ENCODE results near the gene TIMM44.
A peak's percentile ranks its signal among the peaks of the same experiment; 100 is the strongest.
"Not testable (repeated sequence)": the region's sequence is repeated elsewhere in the genome, so short reads cannot be mapped to it uniquely, and the experiment has no call there.

The TIMM44 gene

GRCh38 chr19:7941895-7942596 lies 1.4 kb downstream of the TIMM44 start:
- no peak for DNase-seq

DNA sequence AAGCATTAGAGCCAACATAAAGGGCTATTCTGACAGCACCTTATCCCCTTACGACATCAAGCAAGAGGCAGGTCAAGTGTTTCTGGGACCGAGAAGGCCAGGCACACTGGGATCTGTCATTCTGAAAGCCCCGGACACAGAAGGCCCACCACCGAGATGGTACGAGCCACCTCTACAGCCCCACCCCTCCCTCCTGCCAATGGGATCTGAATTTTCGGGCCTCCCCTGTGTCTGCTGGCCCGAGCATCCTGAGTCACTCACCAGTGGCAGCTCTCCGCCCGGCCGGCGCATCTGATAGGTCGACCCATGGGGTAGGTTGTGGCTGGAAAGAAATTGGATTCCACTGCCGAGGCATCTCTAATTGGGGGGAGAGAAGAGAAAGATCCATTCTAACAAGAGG lies 2.6 kb downstream of the TIMM44 start:
- no peak for DNase-seq

DNA sequence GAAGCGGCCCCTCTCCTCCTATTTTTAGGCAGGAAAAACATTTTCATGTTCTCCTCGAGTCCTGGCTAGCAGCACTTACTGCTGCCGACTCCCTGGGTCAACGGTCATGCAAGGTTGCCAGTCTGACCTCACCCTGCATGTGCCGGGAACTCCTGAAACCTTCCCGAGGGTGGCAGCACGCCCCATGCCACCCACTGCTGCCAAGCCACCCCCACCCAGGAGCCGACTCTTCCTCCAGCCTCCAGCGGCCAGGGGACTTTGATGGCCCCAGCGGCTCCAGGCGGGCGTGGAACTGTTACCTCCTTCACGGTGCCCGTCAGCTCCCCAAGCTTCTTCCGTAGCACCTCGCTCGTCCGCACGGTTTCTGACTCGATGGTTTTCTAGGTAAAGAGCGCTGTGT lies 8.7 kb downstream of the TIMM44 start:
- no peak for DNase-seq

DNA sequence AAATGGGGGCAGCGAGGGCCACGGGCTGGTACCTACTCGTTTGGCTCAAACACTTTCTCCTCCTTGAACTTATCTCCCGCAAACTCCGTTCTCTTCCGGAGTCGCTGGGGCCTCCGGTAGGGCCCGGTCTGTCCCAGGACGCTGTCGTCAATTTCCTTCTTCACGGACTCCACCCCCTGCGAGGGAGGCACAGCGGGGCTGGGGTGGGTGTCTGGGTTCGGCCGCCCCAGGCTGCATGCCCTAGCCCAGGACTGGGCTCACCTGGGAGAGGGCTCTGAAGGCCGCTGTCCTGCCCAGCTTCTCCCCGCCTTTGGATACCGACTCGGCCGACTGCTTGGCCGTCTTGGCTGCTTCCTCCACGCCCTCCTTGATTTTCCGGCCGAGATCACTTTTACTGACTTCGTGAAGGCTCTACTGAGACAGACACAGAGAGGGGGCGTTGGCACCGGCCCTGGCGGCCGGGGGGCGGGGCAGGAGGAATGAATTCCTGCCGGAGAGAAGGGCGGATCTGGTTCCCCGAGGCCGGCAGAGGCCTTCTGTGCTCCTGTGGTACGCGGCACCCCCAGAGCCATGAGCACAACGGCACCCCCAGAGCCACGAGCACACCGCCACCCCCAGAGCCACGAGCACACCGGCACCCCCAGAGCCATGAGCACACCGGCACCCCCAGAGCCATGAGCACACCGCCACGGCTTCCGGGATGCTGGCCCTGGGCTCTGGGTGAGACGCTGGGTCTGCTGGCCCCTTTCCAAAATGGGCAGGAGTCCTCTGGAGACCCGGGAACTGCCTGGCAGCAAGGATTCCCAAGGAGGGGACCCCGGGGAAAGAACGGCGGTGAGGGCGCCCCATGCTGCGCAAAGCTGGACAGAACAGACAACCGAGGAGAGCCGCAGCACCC lies 9.4 kb downstream of the TIMM44 start:
- DNase-seq = no peak

DNA sequence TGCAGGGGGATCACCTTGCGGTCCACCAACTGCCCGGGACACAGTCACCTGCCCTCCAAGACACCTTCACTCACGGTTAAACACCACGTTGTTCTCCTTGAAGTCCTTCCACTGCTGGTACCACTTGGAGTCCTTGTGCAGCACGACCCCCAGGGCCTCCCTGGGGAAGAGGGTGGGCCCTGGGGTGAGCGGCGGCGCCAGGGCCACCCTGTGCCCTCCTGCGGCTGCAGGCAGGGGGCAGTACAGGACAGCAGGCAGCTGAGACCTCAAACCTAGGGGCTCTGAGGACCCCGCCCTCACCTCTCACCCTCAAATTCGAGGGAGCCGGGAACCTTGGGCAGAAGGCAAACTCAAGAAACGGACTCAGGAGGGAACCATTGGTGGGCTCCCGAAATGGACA lies 10.1 kb downstream of the TIMM44 start:
- no peak for DNase-seq

- no peak for DNase-seq
Measured at GRCh38 chr19:7932930-7933300, 10.6 kb downstream of the TIMM44 start.

- no peak for DNase-seq
Measured at GRCh38 chr19:7932276-7932929, 11.1 kb downstream of the TIMM44 start.

DNA sequence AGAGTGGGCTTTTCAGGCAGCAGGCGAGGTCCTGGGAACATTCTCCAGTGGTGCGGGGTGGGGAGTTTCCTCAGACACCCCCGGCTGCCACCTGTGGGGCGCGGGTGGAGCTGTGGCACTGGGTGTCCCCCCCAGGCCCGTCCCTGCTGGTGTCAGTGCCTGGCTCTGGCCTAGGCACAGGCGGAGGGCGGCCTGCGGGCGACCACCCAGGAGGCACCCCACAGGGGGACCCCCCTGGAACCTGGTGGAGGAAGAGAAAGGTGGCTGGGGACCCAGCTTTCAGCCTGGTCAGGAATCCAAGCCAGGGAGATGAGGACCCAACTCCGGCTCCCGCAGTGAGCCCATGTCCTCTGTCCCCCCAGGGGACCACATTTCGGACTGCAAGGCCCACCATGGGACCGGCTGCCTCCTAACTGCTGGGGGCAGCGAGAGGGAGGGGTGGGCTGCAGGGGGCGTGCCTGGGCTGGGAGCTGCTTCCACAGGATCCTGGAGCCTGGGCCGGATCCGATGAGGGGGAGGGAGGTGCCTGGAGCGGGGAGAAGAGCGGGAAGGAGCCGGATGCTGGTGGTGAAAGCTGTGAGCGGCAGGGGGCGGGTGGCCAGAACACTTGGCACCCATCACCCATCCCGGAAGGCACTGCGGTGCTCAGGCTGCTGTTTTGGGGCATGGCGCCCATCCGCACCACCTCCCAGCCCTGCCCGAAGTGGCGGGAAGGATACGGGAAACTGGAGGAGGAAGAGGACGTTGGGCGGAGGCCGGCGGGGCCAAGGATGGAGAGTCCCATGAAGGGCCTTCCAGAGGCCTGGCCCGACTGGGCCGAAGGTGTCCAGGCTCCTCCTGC lies 12.0 kb downstream of the TIMM44 start:
- DNase-seq = no peak

DNA sequence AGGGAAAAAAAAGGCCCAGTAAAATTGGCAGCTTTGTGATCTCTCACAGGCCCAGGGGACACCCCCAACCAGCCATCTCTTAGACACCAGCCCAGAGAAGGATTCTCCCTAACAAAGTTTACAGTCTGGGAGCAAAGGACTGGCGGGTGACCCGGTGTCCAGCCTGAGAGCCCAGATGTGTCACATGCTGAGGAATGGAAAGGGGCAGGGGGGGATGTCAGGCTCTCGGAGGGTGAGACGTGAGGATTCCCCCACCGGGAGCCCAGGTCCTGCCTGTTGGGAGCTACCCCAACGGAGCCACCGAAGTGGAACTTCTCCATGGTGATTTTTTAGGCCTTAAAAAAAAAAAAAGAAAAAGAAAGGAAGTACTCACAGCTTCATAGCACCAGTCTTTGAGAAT lies 12.7 kb downstream of the TIMM44 start:
- no peak for DNase-seq

DNA sequence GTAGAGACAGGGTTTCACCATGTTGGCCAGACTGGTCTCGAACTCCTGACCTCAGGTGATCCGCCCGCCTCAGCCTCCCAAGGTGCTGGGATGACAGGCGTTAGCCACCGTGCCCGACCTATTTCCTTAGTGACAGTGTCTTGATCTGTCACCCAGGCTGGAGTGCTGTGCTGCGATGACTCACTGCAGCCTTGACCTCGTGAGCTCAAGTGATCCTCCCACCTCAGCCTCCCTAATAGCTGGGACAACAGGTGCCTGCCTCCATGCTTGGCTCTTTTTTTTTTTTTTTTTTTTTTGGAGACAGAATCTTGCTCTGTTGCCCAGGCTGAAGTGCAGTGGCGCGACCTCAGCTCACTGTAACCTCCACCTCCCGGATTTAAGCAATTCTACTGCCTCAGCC lies 13.4 kb downstream of the TIMM44 start:
- DNase-seq = not testable (repeated sequence)

DNA sequence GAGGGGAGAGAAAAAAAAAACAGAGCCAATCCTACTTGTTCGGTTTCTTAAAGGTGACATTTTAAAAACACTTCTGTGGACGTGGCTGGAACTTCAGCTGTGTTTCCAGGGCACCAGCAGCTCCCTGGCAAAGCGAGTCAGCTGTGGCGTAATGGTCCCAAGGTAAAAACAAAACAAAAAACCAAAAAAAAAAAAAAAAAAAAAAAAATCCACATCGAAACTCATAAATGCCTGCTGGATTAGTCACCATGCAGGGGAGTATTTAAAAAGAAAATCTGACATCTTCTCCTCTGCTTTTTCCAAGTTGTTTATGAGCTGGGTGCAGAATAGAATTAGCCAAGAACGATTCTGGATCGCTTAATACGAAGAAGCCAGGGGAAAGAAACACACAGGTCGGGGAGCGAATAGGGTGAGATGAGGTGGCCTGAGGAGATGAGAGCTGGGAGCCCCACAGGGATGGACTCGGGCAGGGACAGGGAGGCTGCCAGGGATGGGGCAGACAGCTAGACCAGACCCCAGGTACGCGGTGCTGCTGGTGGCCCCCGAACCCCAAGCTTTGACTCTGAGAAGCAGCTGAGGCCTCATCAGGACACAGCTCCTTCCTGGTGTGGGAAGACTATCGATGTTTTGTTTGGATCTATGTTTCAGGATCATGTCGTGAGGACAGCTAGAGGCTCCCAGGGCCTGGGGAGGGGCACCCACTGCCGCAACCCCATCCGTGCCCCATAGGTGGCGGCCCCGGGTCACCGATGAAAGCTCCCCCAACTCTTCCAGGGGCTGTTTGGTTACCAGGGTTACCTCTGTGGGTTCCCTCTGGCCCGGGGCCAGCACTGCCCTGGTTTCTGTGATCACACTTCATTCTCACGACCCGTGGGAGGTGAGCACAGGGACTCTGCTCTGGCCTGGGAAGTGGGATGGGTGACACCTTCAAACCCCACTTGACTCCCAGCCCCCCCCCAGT lies 14.4 kb downstream of the TIMM44 start:
- DNase-seq = no peak

GRCh38 chr19:7928334-7928706 lies 15.1 kb downstream of the TIMM44 start:
- no peak for DNase-seq

DNA sequence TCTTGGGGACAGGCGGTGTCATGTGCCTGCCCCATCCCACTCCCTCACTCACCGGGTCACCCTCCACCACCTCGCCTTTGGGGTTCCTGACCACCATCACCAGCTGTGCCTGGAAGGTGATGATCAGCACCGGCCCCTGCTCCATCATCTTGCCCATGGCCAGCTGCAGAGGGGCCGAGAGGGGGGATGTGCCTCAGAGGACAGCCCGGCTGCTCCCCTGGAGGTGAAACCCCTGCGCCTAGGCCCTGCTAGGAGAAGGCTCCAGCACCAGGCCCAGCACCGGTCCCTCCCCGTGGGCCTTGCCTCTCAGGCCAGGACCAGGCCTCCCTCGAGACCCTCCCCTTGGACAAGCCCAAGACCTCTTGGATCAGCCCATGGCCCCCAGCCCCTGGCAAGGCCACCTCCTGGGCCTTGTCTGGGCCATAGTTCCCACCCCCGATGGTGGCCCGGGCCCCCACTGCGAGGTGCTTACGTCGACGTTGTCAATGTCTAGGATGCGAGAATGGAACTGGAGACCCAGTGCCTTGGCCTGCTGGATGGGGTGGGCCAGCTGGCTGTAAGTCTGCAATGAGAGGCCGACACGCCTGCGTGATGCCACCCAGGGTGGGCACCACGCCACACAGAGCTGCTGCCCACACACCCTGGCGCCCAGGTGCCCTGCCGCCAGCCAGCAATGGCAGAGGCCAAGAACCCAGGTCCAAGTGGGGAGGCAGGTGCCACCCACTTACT lies 15.7 kb downstream of the TIMM44 start:
- DNase-seq = no peak

GRCh38 chr19:7926727-7927604 lies 16.5 kb downstream of the TIMM44 start:
- DNase-seq = no peak

GRCh38 chr19:7926021-7926726 lies 17.3 kb downstream of the TIMM44 start, which contains the start of gene CTXN1:
TSS of gene CTXN1 (minus strand) at chr19:7926135. CDS start at chr19:7925538, 597 bp downstream.
- peak; percentile 35 for DNase-seq

DNA sequence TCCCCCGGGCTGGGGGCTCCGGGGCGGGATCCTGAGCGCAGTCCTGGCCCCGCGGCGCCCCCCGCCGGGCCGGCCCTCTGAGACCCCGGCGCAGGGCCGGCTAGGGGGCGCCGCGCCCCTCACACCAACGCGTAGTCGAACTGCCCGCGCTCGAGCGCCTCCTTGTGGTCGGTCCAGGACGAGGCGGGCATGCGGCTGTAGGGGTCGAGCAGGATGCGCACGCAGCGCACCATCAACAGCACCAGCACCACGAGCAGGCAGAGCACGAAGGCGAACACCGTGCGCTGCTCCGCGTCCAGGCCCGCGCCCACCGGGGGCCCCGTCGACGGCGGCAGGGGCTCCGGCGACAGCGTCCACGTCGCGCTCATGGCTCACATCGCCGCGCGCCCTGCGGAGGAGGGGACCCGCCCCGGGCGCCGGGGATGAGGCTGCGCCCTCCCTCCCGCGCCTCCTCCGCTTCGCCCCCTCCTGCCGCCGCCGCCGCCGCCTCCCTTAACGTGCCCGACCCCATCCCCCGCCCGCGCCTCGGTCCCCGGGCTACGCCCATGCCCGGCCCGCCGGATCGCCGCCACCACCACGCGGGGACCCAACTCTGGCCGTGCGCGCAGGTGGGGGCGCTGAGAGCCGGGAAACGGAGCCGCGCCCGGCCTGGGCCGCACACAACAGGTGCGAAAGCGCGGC lies 18.2 kb downstream of the TIMM44 start:
- peak; percentile 63 for DNase-seq

GRCh38 chr19:7924651-7925170 lies 18.8 kb downstream of the TIMM44 start:
- DNase-seq = no peak

GRCh38 chr19:7924241-7924640 lies 19.2 kb downstream of the TIMM44 start:
- DNase-seq = no peak
